Subcutaneous abdominal adipose tissue (tissue), 5 donors: ENCODE data around the gene MC3R.
"Not testable (repeated sequence)": the region's sequence is repeated elsewhere in the genome, so short reads cannot be mapped to it uniquely, and the experiment has no call there.

Experiments
- H3K27ac ChIP-seq: one replicate; pipeline ENCODE4 v1.7.0; 2013; ENCODE audit warnings: low read depth, mild to moderate bottlenecking, inconsistent platforms, low read length, moderate library complexity
- H3K27me3 ChIP-seq, 5 donors: one replicate each; pipeline ENCODE4 v1.7.0; 2013; ENCODE audit warnings: low read length in 5 of 5, inconsistent platforms in 1 of 5; ENCODE audit not compliant: control insufficient read depth in 5 of 5, insufficient read depth in 4 of 5
- H3K36me3 ChIP-seq, 5 donors: one replicate each; pipeline ENCODE4 v1.7.0; 2013; ENCODE audit warnings: low read length in 5 of 5; ENCODE audit not compliant: control insufficient read depth in 5 of 5, insufficient read depth in 5 of 5
- H3K4me1 ChIP-seq, 5 donors: one replicate each; pipeline ENCODE4 v1.7.0; 2013; ENCODE audit warnings: low read length in 5 of 5, mild to moderate bottlenecking in 3 of 5, moderate library complexity in 1 of 5; ENCODE audit not compliant: control insufficient read depth in 5 of 5, insufficient read depth in 5 of 5
- H3K4me3 ChIP-seq, 5 donors: one replicate each; pipeline ENCODE4 v1.7.0; 2013; ENCODE audit warnings: low read length in 5 of 5, low read depth in 1 of 5
- H3K9ac ChIP-seq, 5 donors: one replicate each; pipeline ENCODE4 v1.7.0; 2013; ENCODE audit warnings: low read length in 5 of 5, mild to moderate bottlenecking in 4 of 5, moderate library complexity in 3 of 5
- H3K9me3 ChIP-seq, 5 donors: one replicate each; pipeline ENCODE4 v1.7.0; 2013; ENCODE audit warnings: low read length in 5 of 5; ENCODE audit not compliant: control insufficient read depth in 5 of 5
- donor health status: healthy.
- donor health status: healthy.
- donor health status: healthy.
- donor health status: healthy.
- donor health status: healthy.

The MC3R gene

GRCh38 chr20:56215115-56215514, 33.4 kb upstream of the MC3R start:
- no peak overlapping the region for H3K27ac ChIP-seq
- H3K4me1 ChIP-seq: no peaks in the 10 kb centered on the region
- H3K36me3 ChIP-seq: no peaks in the 10 kb centered on the region
- peaks cover 0 to 2% (median 0%) of the 10 kb centered on the region in 5 donors for H3K27me3 ChIP-seq
- peaks cover 0 to 6% (median 3%) of the 10 kb centered on the region in 5 donors for H3K9me3 ChIP-seq
- no peak overlapping the region for H3K4me3 ChIP-seq
- no peak overlapping the region for H3K9ac ChIP-seq

- peaks cover 0 to 2% (median 0%) of the 10 kb centered on the region in 5 donors for H3K27me3 ChIP-seq
- H3K9ac ChIP-seq: no peak overlapping the region
- no peak overlapping the region for H3K27ac ChIP-seq
- H3K9me3 ChIP-seq: peaks cover 0 to 7% (median 3%) of the 10 kb centered on the region in 5 donors
- no peaks in the 10 kb centered on the region for H3K36me3 ChIP-seq
- no peak overlapping the region for H3K4me3 ChIP-seq
- H3K4me1 ChIP-seq: no peaks in the 10 kb centered on the region
Measured at GRCh38 chr20:56217829-56218228, 30.7 kb upstream of the MC3R start.

- H3K4me1 ChIP-seq, H3K9ac ChIP-seq, H3K27ac ChIP-seq, H3K27me3 ChIP-seq, H3K36me3 ChIP-seq, H3K4me3 ChIP-seq: not testable (repeated sequence)
- peaks cover 0 to 10% (median 3%) of the 10 kb centered on the region in 5 donors for H3K9me3 ChIP-seq
Measured at GRCh38 chr20:56221186-56221585, 27.3 kb upstream of the MC3R start.

- Histone ChIP-seq H3K27ac (no peak overlapping the region), H3K27me3 (no peaks in the 10 kb centered on the region), H3K9me3 (peaks cover 0 to 10% (median 3%) of the 10 kb centered on the region in 5 donors), H3K4me3 (no peak overlapping the region), H3K9ac (no peak overlapping the region), H3K4me1 (no peaks in the 10 kb centered on the region), H3K36me3 (no peaks in the 10 kb centered on the region)
Measured at GRCh38 chr20:56222201-56222600, 26.3 kb upstream of the MC3R start.

GRCh38 chr20:56222945-56223344, 25.6 kb upstream of the MC3R start:
- no peak overlapping the region for H3K27ac ChIP-seq
- no peaks in the 10 kb centered on the region for H3K36me3 ChIP-seq
- no peaks in the 10 kb centered on the region for H3K27me3 ChIP-seq
- H3K4me1 ChIP-seq: no peaks in the 10 kb centered on the region
- no peak overlapping the region for H3K9ac ChIP-seq
- no peak overlapping the region for H3K4me3 ChIP-seq
- peaks cover 0 to 10% (median 3%) of the 10 kb centered on the region in 5 donors for H3K9me3 ChIP-seq

GRCh38 chr20:56223352-56223751, 25.2 kb upstream of the MC3R start:
- no peak overlapping the region for H3K27ac ChIP-seq
- no peak overlapping the region for H3K4me3 ChIP-seq
- H3K9ac ChIP-seq: no peak overlapping the region
- H3K9me3 ChIP-seq: peaks cover 0 to 10% (median 3%) of the 10 kb centered on the region in 5 donors
- no peaks in the 10 kb centered on the region for H3K4me1 ChIP-seq
- H3K36me3 ChIP-seq: no peaks in the 10 kb centered on the region
- no peaks in the 10 kb centered on the region for H3K27me3 ChIP-seq

- Histone ChIP-seq H3K27me3 (peaks cover 0 to 4% (median 0%) of the 10 kb centered on the region in 5 donors), H3K4me3 (no peak overlapping the region), H3K9ac (no peak overlapping the region), H3K36me3 (no peaks in the 10 kb centered on the region), H3K27ac (no peak overlapping the region), H3K9me3 (peaks cover 0 to 3% (median 0%) of the 10 kb centered on the region in 5 donors), H3K4me1 (no peaks in the 10 kb centered on the region)
Measured at GRCh38 chr20:56228021-56228420, 20.5 kb upstream of the MC3R start.

- no peak overlapping the region for H3K4me3 ChIP-seq
- H3K9ac ChIP-seq: no peak overlapping the region
- H3K36me3 ChIP-seq: no peaks in the 10 kb centered on the region
- H3K27ac ChIP-seq: no peak overlapping the region
- H3K4me1 ChIP-seq: no peaks in the 10 kb centered on the region
- peaks cover 10 to 15% (median 14%) of the 10 kb centered on the region in 5 donors for H3K9me3 ChIP-seq
- peaks cover 0 to 4% (median 0%) of the 10 kb centered on the region in 5 donors for H3K27me3 ChIP-seq
Measured at GRCh38 chr20:56229812-56230211, 18.7 kb upstream of the MC3R start.

GRCh38 chr20:56234110-56234509, 14.4 kb upstream of the MC3R start:
- peaks cover 15 to 26% (median 19%) of the 10 kb centered on the region in 5 donors for H3K9me3 ChIP-seq
- no peaks in the 10 kb centered on the region for H3K4me1 ChIP-seq
- no peak overlapping the region for H3K4me3 ChIP-seq
- no peak overlapping the region for H3K9ac ChIP-seq
- peaks cover 0 to 4% (median 3%) of the 10 kb centered on the region in 5 donors for H3K27me3 ChIP-seq
- no peaks in the 10 kb centered on the region for H3K36me3 ChIP-seq
- no peak overlapping the region for H3K27ac ChIP-seq

- no peak overlapping the region for H3K27ac ChIP-seq
- H3K27me3 ChIP-seq: peaks cover 0 to 3% (median 0%) of the 10 kb centered on the region in 5 donors
- H3K4me1 ChIP-seq: no peaks in the 10 kb centered on the region
- no peak overlapping the region for H3K4me3 ChIP-seq
- H3K9ac ChIP-seq: no peak overlapping the region
- no peaks in the 10 kb centered on the region for H3K36me3 ChIP-seq
- H3K9me3 ChIP-seq: peaks cover 15 to 26% (median 19%) of the 10 kb centered on the region in 5 donors
Measured at GRCh38 chr20:56237335-56237734, 11.2 kb upstream of the MC3R start.

- Histone ChIP-seq H3K36me3 (no peaks in the 10 kb centered on the region), H3K4me3 (no peak overlapping the region), H3K9ac (no peak overlapping the region), H3K4me1 (no peaks in the 10 kb centered on the region), H3K27ac (no peak overlapping the region), H3K27me3 (peaks cover 2 to 20% (median 11%) of the 10 kb centered on the region in 5 donors), H3K9me3 (no peaks in the 10 kb centered on the region)
Measured at GRCh38 chr20:56244259-56244658, 4.3 kb upstream of the MC3R start.
